ENCODE data around the gene C5orf22.

Gene C5orf22

DNA sequence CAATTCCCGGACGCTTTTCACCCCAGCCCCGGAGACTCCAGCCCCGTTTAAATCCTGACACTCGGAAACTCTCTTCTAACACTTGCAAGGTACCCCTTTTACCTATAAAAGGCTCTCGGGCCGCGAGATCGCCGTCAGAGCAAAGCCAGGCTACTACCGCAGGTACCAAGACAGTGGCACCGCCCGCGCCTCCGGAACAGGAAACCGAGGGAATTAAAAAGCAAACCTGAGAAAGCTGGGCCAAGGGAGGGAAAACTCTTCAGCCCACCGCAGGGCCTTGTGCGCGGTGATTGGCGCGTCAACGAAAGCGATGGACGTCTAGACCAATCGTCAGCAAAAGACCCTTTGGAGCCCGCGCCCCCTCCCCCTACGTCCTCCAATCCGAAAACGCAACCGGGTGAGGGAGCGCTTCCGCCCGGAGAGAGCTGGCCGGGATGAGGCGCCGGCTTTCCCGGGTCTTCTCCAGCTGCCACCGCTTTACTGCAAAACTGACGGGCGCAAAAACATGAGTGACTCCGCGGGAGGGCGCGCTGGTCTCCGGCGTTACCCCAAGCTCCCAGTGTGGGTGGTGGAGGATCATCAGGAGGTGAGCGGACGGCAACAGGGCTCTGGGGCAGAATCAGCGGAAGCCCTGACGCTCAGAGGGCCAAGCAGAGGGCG lies at the start of gene C5orf22, which contains the start of gene DROSHA:
Gene C5orf22, plus strand, starts transcription at position 414 of the 660 bp plus-strand sequence. Its CDS starts 92 bp downstream, at position 506.
Gene DROSHA, minus strand, starts transcription at position 206 of the 660 bp plus-strand sequence. CDS start 3,034 bp downstream, outside the sequence.
- DNase-seq, result peak; percentile 87

DNA sequence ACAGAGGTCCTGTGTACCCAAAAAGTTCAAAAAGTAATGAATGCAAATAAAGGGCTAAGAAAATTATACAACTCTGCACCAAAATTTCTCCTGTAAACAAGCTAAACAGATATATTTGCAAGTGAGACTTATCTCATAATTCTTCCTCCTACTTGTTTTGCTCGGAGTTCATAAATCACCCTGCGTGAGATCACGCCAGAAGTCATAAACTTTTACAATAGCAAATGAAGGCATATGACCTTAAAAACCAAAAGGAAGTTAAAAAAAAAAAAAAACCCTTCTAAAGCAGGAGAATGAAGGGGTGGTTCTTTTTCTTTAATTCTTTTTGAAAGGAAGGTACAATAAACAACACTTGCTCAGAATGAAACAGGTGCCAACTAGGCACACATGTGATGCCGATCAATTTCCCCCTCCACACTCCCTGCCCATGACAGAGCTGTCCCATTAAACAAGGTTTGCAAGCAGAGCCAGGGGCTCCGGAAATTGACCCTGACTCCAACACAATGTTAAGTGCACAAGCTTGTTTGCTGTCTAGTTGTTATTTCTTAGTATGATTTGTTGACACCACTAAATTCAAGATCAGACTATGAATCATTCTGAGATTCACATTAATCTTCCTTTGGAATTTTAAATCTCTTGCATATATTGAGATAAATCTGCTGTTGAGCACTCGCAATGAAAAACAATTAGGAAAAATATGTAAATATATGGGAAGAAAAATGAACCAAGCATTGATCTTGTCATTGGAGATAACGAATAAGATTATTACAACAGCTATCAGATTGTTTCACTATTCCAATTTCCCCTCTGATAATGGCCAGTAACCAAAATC lies 46.5 kb upstream of the C5orf22 start:
- DNase-seq, result no peak

DNA sequence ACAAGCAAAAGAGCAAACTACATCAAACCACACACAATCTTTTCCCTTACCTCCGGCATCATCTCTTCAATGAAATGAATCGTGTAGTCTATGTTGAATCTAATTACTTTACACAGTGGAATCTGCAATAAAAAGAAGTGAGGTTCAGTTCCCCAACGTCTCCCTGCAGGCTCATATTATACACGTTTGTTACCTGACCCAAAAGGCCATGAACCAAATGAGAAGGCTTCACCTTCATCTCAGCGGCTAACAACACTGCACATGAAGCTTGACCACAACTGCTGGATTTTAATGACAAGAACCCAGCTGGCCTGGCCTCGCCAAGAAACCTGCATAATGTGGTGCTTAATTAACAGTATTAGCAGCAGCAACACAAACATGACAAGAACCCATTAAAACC lies 45.7 kb upstream of the C5orf22 start:
- no peak for DNase-seq

DNA sequence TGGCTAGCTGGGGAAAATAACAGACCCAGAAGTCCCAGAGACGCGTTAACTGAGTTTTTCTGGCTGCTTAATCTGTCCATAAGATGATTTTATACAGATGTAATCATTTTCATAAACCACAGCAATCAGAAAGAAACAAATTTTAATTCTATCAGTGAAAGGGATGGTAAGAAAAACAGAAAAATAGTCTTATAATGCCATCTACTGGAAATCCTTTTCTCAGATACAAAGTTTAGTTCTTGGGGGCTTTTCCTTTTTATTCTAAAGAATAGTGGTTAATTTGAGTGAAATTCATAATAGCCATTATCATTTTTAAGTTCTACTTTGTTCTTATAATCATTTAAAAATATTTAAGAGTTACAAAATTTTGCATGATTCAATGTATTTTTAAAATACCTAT lies 44.6 kb upstream of the C5orf22 start:
- DNase-seq, result no peak

DNA sequence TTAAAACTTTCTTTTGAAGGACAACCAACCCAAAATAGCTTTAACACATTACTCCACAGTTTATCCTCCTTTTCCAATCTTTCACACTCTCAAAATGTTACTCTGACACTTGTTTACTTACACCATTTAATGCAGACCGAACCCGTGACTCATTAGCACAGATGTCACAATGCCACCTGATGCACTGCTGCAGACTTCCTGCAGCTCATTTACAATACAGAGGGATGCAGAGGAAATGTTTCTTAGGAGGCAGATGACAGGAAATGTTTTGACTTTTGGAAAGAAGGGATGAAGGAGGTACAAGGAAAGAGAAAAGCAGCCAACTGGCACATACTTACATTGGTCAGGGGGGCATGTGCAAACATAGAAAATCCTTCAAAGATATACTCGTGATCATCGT lies 39.2 kb upstream of the C5orf22 start:
- no peak for DNase-seq

DNA sequence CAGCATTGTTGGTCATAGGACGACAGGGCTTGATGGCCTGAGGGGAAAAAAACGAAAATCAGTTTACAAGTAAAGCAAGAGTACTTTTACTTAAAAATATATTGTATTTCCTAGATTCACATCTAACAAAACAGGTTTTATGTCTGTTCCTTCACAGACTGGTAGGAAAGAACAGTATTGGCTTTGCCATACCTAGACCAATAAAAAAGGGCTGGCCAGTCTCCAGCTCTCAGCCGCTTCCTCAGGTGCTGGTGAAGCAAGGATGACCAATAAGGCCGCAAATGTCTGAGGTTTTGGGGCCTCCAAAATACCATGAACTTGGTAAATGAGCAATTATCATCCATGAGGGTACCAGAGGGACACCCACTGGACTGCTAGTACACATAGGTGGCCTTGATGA lies 36.8 kb upstream of the C5orf22 start:
- no peak for DNase-seq

DNA sequence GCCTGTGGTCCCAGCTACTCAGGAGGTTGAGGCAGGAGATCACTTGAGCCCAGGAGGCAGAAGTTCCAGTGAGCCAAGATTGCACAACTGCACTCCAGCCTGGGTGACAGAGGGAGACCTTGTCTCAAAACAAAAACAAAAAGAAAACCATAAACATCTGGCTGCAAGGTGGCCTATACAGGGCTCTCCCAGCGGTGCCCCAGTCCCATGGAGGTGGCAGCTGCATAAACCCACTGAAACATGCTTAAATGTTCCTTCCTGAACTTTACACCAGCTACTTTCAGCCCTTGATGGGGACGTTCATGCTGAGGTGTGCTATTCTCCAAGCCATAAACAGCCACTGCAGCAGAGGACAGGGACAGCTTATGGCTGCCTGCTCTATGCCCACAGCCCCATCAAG lies 35.8 kb upstream of the C5orf22 start:
- DNase-seq, result no peak

DNA sequence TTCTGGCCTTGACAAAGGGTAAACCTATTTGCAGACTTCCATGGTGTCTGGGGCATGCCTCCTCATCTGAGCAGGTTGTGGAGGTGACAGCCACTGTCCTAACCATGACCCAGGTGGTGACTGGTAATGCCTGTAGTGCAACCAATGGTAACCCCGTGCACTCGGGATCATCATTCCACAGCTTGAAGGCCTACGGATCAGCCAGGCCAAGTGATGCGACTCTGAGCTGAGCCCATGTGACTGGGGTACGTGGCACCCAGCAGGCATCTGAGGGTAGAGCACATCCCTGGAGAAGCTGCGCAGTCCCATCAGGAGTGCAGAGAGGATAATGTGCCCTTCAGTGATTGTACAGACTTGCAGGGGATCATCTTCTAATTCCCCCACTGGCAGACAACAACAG lies 35.2 kb upstream of the C5orf22 start:
- no peak for DNase-seq

DNA sequence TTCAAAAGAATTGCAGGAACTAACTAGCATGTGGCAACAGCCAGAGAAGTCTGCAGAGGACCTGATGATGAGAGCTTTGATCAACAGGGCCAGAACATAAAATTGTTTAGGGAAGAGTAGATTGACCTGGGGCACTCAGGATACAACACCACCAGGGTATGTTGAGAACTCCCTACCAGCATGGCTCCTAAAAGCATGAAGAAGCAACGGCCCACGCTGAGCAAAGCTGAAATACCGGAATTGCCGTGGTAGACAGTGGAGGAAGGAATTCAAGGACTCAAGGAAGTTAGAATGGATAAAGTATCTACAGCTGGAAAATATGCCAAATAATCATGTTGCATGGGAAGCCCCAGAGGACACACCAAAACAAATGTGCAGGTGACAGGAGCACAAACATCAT lies 31.8 kb upstream of the C5orf22 start:
- DNase-seq, result no peak

DNA sequence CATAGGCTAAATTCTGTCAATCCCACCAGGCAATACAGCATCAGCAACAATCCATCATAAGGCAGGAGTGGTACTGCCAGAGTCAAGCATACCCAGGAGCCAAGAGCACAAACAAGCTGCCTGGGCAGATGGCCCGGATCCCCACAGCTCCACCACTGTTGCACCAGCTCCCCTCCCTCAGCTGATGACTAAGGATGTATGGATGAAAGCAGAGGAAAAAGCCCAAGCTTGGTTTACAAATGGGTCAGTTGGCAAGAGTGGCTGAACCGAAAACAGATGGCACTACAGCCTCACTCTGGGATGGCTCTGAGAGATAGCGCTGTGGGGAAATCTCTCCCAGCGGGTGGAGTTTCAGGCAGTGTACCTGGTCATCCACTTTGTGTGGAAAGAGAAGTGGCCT lies 29.6 kb upstream of the C5orf22 start:
- no peak for DNase-seq

DNA sequence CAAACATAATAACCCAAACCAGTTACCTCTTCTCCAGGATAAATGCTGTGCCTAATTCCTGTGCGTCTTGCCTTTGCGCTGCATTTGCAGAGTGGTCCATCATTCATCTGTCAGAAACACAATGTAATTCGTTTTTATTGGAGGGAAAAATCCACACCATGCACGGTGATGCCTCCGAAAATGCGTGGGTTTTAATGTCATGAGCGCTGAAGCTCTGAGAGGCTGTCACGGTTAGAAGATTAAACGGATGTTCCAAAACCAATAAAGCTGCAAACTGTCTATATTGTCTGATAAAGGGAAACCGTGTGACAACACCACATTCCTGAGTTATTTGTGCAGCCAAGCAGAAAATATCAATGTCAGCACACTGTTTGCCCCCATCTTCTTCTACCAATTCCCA lies 27.6 kb upstream of the C5orf22 start:
- DNase-seq, result no peak

DNA sequence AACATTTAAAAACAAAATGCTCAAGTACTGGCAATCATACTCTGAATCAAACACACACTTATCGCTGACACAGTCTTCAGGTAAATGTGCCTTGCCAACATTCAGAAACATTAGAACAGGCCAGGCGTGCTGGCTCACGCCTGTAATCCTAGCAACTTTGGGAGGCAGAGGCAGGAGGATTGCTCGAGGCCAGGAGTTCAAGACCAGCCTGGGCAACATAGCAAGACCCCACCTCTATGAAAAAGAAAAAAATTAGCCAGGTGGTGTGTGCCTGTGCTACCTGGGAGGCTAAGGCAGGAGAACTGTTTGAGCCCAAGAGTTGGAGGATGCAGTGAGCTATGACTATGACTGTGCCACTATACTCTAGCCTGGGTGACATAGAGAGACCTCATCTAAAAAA lies 20.8 kb upstream of the C5orf22 start:
- DNase-seq, result no peak

DNA sequence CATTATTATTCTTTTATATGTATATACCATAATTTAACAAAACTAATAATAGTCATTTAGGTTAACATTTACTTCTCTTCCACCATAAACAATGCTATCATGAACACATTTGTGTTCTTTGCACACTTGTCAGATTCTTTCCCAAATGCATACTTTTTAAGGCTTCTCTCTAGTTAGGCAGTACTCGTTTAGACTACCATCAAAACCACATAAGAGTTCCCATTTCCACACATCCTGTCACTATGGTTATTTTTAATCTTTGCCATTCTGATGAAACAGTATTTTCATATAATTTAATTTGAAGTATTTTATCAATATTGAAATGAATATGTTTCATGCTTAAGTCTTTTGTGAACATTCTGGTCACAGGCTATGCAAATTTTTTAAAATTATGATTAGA lies 15.3 kb upstream of the C5orf22 start:
- DNase-seq, result no peak

DNA sequence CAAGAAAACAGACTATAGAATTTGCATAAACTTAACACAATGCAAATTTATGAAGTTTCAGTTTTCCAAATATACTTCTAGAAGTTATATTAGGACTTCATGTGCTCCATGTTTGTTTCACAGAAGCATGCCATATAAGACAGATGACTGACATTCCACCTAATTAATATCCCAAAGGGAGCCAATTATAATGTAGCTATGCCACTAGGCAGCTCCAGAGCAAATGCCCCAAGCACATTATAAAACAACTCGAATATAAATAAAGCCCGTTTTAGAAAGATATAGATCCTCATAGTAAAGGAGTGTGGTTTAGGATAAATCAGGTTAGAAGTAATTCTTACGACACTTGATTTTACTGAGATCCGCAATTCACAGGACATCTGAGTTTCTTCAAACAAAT lies 9.1 kb upstream of the C5orf22 start:
- DNase-seq, result no peak

DNA sequence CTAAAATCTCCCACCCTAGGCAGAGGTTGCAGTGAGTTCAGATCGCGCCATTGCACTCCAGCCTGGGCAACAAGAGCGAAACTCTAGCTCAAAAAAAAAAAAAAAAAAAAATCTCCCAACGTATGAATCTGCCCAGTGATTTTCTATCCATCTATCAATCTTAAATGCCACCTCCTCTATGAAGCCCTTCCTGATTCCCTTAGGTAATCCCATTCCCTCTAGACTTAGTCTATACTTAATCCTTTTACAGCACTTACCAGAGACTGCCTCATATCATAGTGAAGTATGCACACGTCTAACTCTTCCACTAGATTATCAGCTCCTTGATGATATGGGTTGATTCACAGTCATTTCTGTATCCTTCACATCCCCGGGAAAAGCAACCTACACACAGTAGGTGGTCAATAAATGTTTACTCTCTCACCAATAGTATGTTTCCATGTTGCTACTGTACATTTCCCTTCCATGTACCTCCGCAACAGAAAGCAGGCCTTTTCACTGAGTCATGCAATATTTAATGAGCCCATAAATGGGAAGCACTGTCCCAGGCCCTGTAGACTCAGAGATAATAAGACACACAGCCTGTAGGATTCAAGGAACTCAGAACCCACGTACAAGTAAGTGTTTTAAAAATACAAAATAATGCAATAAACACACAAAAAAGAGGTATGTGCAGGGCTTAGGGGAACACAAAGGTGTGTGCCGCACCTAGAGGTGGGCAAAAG lies 1.4 kb upstream of the C5orf22 start:
- DNase-seq, result no peak

DNA sequence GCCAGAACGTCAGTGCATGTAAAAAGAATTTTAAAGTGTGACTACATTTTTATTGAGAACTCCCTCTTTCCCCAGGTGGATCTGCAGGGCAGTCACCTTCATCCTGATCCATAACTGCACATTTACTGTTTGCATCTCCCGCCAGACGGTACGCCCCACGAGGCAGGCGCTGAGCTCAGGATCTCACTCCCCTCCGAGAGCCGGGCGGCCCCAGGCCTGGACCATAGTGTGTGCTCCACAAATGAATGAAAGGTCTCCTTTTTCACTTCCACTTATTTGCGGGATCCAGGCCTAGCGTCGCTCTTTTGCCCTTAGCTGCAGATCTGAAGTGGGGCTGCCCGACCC lies 586 bp upstream of the C5orf22 start:
- peak; percentile 6 for DNase-seq

DNA sequence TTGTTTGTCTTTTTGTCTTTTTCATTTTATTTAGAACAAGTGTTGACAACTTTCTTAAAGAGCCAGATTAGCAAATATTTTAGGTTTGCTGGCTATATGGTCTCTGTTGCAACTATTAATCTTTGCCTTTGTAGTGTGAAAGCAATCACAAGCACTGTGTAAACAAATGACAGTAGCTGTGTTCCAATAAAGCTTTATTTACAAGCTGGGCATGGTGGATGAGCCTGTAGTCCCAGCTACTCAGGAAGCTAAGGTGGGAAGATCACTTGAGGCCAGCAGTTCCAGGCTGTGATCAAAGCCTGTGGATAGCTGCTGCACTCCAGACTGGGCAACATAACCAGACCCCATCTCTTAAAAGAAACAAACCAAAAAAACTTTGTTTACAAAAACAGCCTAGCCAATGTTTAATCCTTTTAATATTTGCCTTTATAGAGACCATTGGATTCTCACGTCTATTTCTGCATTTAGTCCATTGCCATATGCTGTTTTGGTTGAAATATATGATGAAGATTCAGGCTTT lies 2.5 kb downstream of the C5orf22 start:
- no peak for DNase-seq

DNA sequence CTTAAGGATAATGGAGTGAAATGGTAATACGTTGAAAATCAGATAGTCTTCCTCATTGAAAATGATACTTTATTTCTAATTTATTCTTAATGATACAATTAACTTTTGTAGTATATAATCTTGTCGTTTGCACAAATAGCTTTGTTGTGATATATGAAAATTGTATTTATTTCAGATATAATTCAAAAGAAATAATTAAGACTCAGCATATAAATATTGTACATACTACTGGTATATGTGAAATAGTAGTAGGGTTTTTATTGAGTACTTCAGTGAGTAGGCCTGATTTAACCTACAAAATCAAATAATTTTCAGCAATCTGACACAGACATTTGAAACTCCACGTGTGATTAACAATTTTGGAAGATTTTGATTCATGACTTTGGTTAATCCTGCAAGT lies 4.8 kb downstream of the C5orf22 start:
- no peak for DNase-seq

DNA sequence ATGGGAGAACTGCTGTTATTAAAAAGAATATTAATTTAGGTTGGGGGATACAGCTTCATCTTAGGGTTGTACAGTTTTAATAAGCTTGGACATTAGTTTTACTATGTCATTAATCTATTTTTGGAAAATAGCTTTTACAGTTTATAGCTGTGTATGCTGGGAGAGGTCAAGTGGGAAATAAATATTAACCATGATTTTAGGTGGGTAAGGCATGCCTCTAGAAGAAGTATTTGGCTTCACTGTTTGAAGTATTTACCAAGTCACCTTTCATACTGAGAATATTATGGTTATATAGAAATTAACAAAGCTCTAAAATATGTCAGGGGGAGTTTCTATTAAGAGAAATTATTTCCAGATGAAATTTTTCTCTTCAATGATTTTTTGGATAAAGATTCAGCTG lies 5.2 kb downstream of the C5orf22 start:
- DNase-seq, result no peak

DNA sequence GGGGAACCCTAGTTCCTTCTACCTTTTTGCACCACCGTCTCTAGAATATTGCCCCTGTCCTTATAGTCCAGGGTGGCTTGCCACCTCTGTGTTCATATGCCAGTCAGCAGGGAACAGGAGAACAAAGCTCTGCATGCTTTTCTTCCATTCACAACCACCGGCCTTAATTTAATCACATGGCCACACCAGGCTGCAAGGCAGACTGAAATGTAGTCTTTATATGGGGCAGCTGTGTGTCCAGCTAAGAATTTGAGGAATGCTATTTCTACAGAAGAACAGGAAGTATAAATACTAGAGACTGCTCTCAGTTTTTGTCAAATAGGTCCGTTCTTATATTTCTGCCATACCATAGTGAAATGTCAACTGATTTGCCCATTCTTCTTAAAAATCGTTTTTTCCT lies 5.8 kb downstream of the C5orf22 start:
- DNase-seq, result no peak

DNA sequence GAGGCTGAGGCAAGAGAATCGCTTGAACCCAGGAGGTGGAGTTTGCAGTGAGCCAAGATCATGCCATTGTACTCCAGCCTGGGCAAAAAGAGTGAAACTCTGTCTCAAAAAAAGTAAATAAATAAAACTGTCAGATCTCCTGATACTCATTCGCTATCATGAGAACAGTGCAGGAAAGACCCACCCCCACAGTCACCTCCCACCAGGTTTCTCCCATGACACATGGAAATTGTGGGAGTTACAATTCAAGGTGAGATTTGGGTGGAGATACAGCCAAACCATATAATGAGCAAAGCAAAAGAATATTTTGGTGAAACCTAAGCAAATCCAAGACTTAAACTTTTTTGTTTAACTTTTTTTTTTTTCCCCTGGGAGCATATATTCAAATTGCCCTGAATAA lies 17.0 kb downstream of the C5orf22 start:
- DNase-seq, result peak; percentile 5

DNA sequence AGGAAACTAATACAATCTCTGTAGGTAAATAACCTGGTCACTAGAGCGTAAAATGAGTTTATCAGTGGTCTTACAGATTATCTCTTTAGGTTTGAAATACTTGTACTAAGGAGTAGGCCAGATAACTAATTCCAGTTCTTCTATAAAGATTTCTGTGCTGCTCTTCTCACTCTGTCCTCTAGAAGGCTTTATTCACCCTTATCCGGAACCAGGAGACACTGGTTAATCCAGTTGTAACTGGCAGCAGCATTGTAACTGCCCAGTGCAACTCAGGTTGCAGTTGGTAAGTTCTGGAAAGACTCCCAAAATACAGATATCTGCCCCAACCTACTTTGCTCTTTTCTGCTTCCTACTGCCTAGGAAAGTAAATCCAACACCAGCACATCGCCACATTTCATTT lies 19.8 kb downstream of the C5orf22 start:
- DNase-seq, result no peak

DNA sequence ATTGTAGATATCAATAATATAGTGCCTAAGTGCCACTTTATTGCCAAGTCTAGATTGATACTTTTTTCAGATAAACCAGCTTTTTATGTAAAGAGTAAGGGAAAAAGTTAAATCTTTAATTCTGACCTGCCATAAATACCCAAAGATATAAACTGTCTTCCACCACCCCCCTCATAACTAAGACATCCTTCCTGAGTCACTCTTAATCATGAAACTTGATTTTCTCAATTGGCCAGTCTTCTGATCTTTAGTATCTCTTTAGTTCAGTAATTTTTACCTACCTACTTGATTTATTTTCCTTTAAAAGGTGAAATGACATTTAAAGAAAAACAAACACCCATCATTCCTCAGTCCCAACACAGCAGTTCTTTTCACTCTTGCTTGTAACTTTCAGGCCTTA lies 21.8 kb downstream of the C5orf22 start:
- DNase-seq, result no peak

DNA sequence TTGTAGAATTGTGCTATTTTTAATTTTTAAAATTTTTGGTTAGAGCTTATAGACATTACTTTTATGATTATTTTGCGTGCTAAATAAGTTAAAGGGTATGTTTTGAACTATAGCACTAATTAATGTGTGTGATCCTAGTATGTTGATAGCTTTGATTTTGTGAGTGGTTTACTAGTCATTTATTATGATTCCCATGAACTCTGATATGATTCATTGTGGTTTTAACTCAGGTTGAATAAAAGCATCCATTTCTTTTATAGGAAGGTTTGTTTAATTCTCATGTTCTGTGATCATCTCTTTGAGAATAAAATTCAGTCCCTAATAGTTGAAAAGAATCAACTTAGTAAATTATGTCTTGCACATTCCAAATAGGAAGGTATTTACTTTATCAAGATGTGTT lies 22.5 kb downstream of the C5orf22 start:
- DNase-seq, result no peak
